ENCODE measurements around the gene BNC2.
"Not testable (repeated sequence)": the region's sequence is repeated elsewhere in the genome, so short reads cannot be mapped to it uniquely, and the experiment has no call there.

GRCh38 chr9:16539626-16540025 lies 330.8 kb downstream of the BNC2 start:
- TF ChIP-seq POLR2A (IDR thresholded peaks at IDR 0.05) = not testable (repeated sequence)
- TF ChIP-seq, protein P1, sequence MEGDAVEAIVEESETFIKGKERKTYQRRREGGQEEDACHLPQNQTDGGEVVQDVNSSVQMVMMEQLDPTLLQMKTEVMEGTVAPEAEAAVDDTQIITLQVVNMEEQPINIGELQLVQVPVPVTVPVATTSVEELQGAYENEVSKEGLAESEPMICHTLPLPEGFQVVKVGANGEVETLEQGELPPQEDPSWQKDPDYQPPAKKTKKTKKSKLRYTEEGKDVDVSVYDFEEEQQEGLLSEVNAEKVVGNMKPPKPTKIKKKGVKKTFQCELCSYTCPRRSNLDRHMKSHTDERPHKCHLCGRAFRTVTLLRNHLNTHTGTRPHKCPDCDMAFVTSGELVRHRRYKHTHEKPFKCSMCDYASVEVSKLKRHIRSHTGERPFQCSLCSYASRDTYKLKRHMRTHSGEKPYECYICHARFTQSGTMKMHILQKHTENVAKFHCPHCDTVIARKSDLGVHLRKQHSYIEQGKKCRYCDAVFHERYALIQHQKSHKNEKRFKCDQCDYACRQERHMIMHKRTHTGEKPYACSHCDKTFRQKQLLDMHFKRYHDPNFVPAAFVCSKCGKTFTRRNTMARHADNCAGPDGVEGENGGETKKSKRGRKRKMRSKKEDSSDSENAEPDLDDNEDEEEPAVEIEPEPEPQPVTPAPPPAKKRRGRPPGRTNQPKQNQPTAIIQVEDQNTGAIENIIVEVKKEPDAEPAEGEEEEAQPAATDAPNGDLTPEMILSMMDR (IDR thresholded peaks at IDR 0.05) = not testable (repeated sequence)
